ENCODE measurements around the gene NKX6-2.

The NKX6-2 gene

GRCh38 chr10:132768346-132769248 lies 17.4 kb downstream of the NKX6-2 start:
- no peak overlapping the region for H3K27ac ChIP-seq (ENCODE audit: low read depth in 2 of 2, low read length in 2 of 2)
- no peak overlapping the region for H3K4me3 ChIP-seq (ENCODE audit: low read length in 2 of 2)
- no peaks in the 10 kb centered on the region for H3K9me3 ChIP-seq (ENCODE audit: control insufficient read depth in 2 of 2, low read length in 2 of 2)
- no peaks in the 10 kb centered on the region for H3K4me1 ChIP-seq (ENCODE audit: control insufficient read depth in 2 of 2, insufficient read depth in 2 of 2, low read length in 2 of 2)
- no peak overlapping the region for H3K9ac ChIP-seq (ENCODE audit: low read depth in 1 of 2, low read length in 2 of 2)
- H3K36me3 ChIP-seq (ENCODE audit: control insufficient read depth in 2 of 2, insufficient read depth in 2 of 2, low read length in 2 of 2): peaks cover 6 to 12% of the 10 kb centered on the region in 2 donors
- H3K27me3 ChIP-seq (ENCODE audit: control insufficient read depth in 2 of 2, insufficient read depth in 2 of 2, low read length in 2 of 2): no peaks in the 10 kb centered on the region

- Histone ChIP-seq H3K9ac (ENCODE audit: low read depth in 1 of 2, low read length in 2 of 2) (no peak overlapping the region), H3K4me1 (ENCODE audit: control insufficient read depth in 2 of 2, insufficient read depth in 2 of 2, low read length in 2 of 2) (no peaks in the 10 kb centered on the region), H3K27me3 (ENCODE audit: control insufficient read depth in 2 of 2, insufficient read depth in 2 of 2, low read length in 2 of 2) (no peaks in the 10 kb centered on the region), H3K36me3 (ENCODE audit: control insufficient read depth in 2 of 2, insufficient read depth in 2 of 2, low read length in 2 of 2) (peaks cover 4 to 12% of the 10 kb centered on the region in 2 donors), H3K4me3 (ENCODE audit: low read length in 2 of 2) (no peak overlapping the region), H3K27ac (ENCODE audit: low read depth in 2 of 2, low read length in 2 of 2) (no peak overlapping the region), H3K9me3 (ENCODE audit: control insufficient read depth in 2 of 2, low read length in 2 of 2) (no peaks in the 10 kb centered on the region)
These were observed 19.7 kb downstream of the NKX6-2 start for GRCh38 chr10:132766291-132766690.

GRCh38 chr10:132765435-132765834 lies 20.5 kb downstream of the NKX6-2 start:
- H3K27me3 ChIP-seq (ENCODE audit: control insufficient read depth in 2 of 2, insufficient read depth in 2 of 2, low read length in 2 of 2): no peaks in the 10 kb centered on the region
- H3K27ac ChIP-seq (ENCODE audit: low read depth in 2 of 2, low read length in 2 of 2): no peak overlapping the region
- H3K9me3 ChIP-seq (ENCODE audit: control insufficient read depth in 2 of 2, low read length in 2 of 2): no peaks in the 10 kb centered on the region
- H3K9ac ChIP-seq (ENCODE audit: low read depth in 1 of 2, low read length in 2 of 2): no peak overlapping the region
- H3K36me3 ChIP-seq (ENCODE audit: control insufficient read depth in 2 of 2, insufficient read depth in 2 of 2, low read length in 2 of 2): peaks cover 3 to 12% of the 10 kb centered on the region in 2 donors
- no peaks in the 10 kb centered on the region for H3K4me1 ChIP-seq (ENCODE audit: control insufficient read depth in 2 of 2, insufficient read depth in 2 of 2, low read length in 2 of 2)
- H3K4me3 ChIP-seq (ENCODE audit: low read length in 2 of 2): no peak overlapping the region

- no peak overlapping the region for H3K27ac ChIP-seq (ENCODE audit: low read depth in 2 of 2, low read length in 2 of 2)
- peaks cover 3 to 8% of the 10 kb centered on the region in 2 donors for H3K36me3 ChIP-seq (ENCODE audit: control insufficient read depth in 2 of 2, insufficient read depth in 2 of 2, low read length in 2 of 2)
- H3K4me1 ChIP-seq (ENCODE audit: control insufficient read depth in 2 of 2, insufficient read depth in 2 of 2, low read length in 2 of 2): no peaks in the 10 kb centered on the region
- H3K27me3 ChIP-seq (ENCODE audit: control insufficient read depth in 2 of 2, insufficient read depth in 2 of 2, low read length in 2 of 2): no peaks in the 10 kb centered on the region
- H3K9ac ChIP-seq (ENCODE audit: low read depth in 1 of 2, low read length in 2 of 2): no peak overlapping the region
- H3K4me3 ChIP-seq (ENCODE audit: low read length in 2 of 2): no peak overlapping the region
- H3K9me3 ChIP-seq (ENCODE audit: control insufficient read depth in 2 of 2, low read length in 2 of 2): no peaks in the 10 kb centered on the region
These were observed 21.8 kb downstream of the NKX6-2 start for GRCh38 chr10:132764108-132764507.

GRCh38 chr10:132763545-132763944 lies 22.4 kb downstream of the NKX6-2 start:
- Histone ChIP-seq H3K4me1 (ENCODE audit: control insufficient read depth in 2 of 2, insufficient read depth in 2 of 2, low read length in 2 of 2) (no peaks in the 10 kb centered on the region), H3K36me3 (ENCODE audit: control insufficient read depth in 2 of 2, insufficient read depth in 2 of 2, low read length in 2 of 2) (peaks cover 3 to 7% of the 10 kb centered on the region in 2 donors), H3K9ac (ENCODE audit: low read depth in 1 of 2, low read length in 2 of 2) (no peak overlapping the region), H3K4me3 (ENCODE audit: low read length in 2 of 2) (no peak overlapping the region), H3K27me3 (ENCODE audit: control insufficient read depth in 2 of 2, insufficient read depth in 2 of 2, low read length in 2 of 2) (no peaks in the 10 kb centered on the region), H3K27ac (ENCODE audit: low read depth in 2 of 2, low read length in 2 of 2) (no peak overlapping the region), H3K9me3 (ENCODE audit: control insufficient read depth in 2 of 2, low read length in 2 of 2) (no peaks in the 10 kb centered on the region)

- no peak overlapping the region for H3K27ac ChIP-seq (ENCODE audit: low read depth in 2 of 2, low read length in 2 of 2)
- H3K4me1 ChIP-seq (ENCODE audit: control insufficient read depth in 2 of 2, insufficient read depth in 2 of 2, low read length in 2 of 2): no peaks in the 10 kb centered on the region
- H3K36me3 ChIP-seq (ENCODE audit: control insufficient read depth in 2 of 2, insufficient read depth in 2 of 2, low read length in 2 of 2): peaks cover 6 to 7% of the 10 kb centered on the region in 2 donors
- no peak overlapping the region for H3K9ac ChIP-seq (ENCODE audit: low read depth in 1 of 2, low read length in 2 of 2)
- no peaks in the 10 kb centered on the region for H3K27me3 ChIP-seq (ENCODE audit: control insufficient read depth in 2 of 2, insufficient read depth in 2 of 2, low read length in 2 of 2)
- no peak overlapping the region for H3K4me3 ChIP-seq (ENCODE audit: low read length in 2 of 2)
- no peaks in the 10 kb centered on the region for H3K9me3 ChIP-seq (ENCODE audit: control insufficient read depth in 2 of 2, low read length in 2 of 2)
These were observed 23.7 kb downstream of the NKX6-2 start for GRCh38 chr10:132762267-132762666.

GRCh38 chr10:132761395-132762060 lies 24.4 kb downstream of the NKX6-2 start:
- Histone ChIP-seq H3K9me3 (ENCODE audit: control insufficient read depth in 2 of 2, low read length in 2 of 2) (no peaks in the 10 kb centered on the region), H3K27me3 (ENCODE audit: control insufficient read depth in 2 of 2, insufficient read depth in 2 of 2, low read length in 2 of 2) (no peaks in the 10 kb centered on the region), H3K9ac (ENCODE audit: low read depth in 1 of 2, low read length in 2 of 2) (no peak overlapping the region), H3K4me1 (ENCODE audit: control insufficient read depth in 2 of 2, insufficient read depth in 2 of 2, low read length in 2 of 2) (no peaks in the 10 kb centered on the region), H3K27ac (ENCODE audit: low read depth in 2 of 2, low read length in 2 of 2) (no peak overlapping the region), H3K4me3 (ENCODE audit: low read length in 2 of 2) (no peak overlapping the region), H3K36me3 (ENCODE audit: control insufficient read depth in 2 of 2, insufficient read depth in 2 of 2, low read length in 2 of 2) (peaks cover 7 to 9% of the 10 kb centered on the region in 2 donors)

GRCh38 chr10:132758865-132759264 lies 27.1 kb downstream of the NKX6-2 start:
- peaks cover 15 to 23% of the 10 kb centered on the region in 2 donors for H3K36me3 ChIP-seq (ENCODE audit: control insufficient read depth in 2 of 2, insufficient read depth in 2 of 2, low read length in 2 of 2)
- no peaks in the 10 kb centered on the region for H3K27me3 ChIP-seq (ENCODE audit: control insufficient read depth in 2 of 2, insufficient read depth in 2 of 2, low read length in 2 of 2)
- no peak overlapping the region for H3K27ac ChIP-seq (ENCODE audit: low read depth in 2 of 2, low read length in 2 of 2)
- no peaks in the 10 kb centered on the region for H3K4me1 ChIP-seq (ENCODE audit: control insufficient read depth in 2 of 2, insufficient read depth in 2 of 2, low read length in 2 of 2)
- H3K9me3 ChIP-seq (ENCODE audit: control insufficient read depth in 2 of 2, low read length in 2 of 2): no peaks in the 10 kb centered on the region
- no peak overlapping the region for H3K4me3 ChIP-seq (ENCODE audit: low read length in 2 of 2)
- H3K9ac ChIP-seq (ENCODE audit: low read depth in 1 of 2, low read length in 2 of 2): no peak overlapping the region

- Histone ChIP-seq H3K4me1 (ENCODE audit: control insufficient read depth in 2 of 2, insufficient read depth in 2 of 2, low read length in 2 of 2) (peaks cover 0 to 4% of the 10 kb centered on the region in 2 donors), H3K27me3 (ENCODE audit: control insufficient read depth in 2 of 2, insufficient read depth in 2 of 2, low read length in 2 of 2) (no peaks in the 10 kb centered on the region), H3K27ac (ENCODE audit: low read depth in 2 of 2, low read length in 2 of 2) (no peak overlapping the region), H3K4me3 (ENCODE audit: low read length in 2 of 2) (no peak overlapping the region), H3K9me3 (ENCODE audit: control insufficient read depth in 2 of 2, low read length in 2 of 2) (no peaks in the 10 kb centered on the region), H3K36me3 (ENCODE audit: control insufficient read depth in 2 of 2, insufficient read depth in 2 of 2, low read length in 2 of 2) (peaks cover 21 to 25% of the 10 kb centered on the region in 2 donors), H3K9ac (ENCODE audit: low read depth in 1 of 2, low read length in 2 of 2) (no peak overlapping the region)
These were observed 28.8 kb downstream of the NKX6-2 start for GRCh38 chr10:132757171-132757570.

- Histone ChIP-seq H3K27me3 (ENCODE audit: control insufficient read depth in 2 of 2, insufficient read depth in 2 of 2, low read length in 2 of 2) (no peaks in the 10 kb centered on the region), H3K27ac (ENCODE audit: low read depth in 2 of 2, low read length in 2 of 2) (no peak overlapping the region), H3K36me3 (ENCODE audit: control insufficient read depth in 2 of 2, insufficient read depth in 2 of 2, low read length in 2 of 2) (peaks cover 21 to 25% of the 10 kb centered on the region in 2 donors), H3K4me1 (ENCODE audit: control insufficient read depth in 2 of 2, insufficient read depth in 2 of 2, low read length in 2 of 2) (peaks cover 0 to 4% of the 10 kb centered on the region in 2 donors), H3K4me3 (ENCODE audit: low read length in 2 of 2) (no peak overlapping the region), H3K9ac (ENCODE audit: low read depth in 1 of 2, low read length in 2 of 2) (no peak overlapping the region), H3K9me3 (ENCODE audit: control insufficient read depth in 2 of 2, low read length in 2 of 2) (no peaks in the 10 kb centered on the region)
These were observed 29.4 kb downstream of the NKX6-2 start for GRCh38 chr10:132756591-132756990.
